NCI-H524 treated with DMSO at 0.1 percent for 48 hours (cell line): Measurements from ENCODE around the gene SFTPB.
"Not testable (repeated sequence)": the region's sequence is repeated elsewhere in the genome, so short reads cannot be mapped to it uniquely, and the experiment has no call there.

Source experiments
- DNase-seq: peaks from one replicate; lab custom pipeline; 2025; lab: John Stamatoyannopoulos, UW

Gene SFTPB

GRCh38 chr2:85668009-85668856, at the start of gene SFTPB:
Gene SFTPB (minus strand): TSS chr2:85668199. CDS start chr2:85668183, 16 bp downstream.
- DNase-seq: no peak

- DNase-seq: no peak
Measured at GRCh38 chr2:85717308-85718008, 49.5 kb upstream of the SFTPB start.

DNA sequence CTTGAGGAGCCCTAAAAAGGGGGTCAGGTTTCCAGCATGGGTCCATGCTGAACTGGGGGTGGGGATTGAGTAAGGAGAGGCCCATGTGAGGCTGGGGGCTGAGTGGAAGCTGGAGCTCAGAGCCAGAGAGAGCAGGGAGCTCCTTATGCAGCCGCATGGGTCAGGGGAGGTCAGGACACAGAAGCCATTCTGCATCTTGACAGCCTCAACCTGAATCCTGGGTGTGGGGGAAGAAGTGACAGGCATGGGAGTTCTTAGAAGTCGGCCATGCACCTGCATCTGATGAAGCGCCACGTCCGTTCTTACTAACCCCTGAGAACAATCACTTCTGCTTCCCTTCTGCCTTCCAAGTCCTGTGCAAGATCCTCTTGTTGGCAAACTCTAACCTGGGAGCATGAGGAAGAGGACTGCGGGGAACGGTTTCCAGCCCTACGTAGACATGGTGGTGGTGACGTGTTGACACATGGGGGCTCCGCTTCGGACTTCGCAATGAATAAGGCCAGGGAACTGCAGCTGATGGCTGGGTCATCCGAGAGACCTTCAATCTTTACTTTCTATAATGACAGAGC, 48.4 kb upstream of the SFTPB start:
- no peak for DNase-seq

GRCh38 chr2:85714841-85715240, 46.8 kb upstream of the SFTPB start:
- no peak for DNase-seq

DNA sequence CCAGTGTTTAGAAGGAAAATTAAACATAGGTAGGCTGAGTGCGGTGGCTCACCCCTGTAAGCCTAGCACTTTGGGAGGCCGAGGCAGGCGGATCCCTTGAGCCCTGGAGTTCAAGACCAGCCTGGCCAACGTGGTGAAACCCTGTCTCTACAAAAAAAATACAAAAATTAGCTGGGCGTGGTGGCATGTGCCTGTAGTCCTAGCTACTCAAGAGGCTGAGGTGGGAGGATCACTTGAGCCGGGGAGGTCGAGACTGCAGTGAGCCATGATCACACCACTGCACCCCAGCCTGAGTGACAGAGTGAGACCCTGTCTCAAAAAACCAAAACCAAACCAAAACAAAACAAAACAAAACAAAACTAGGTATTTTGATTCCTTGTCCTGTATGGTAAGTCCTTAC, 46.4 kb upstream of the SFTPB start:
- DNase-seq: not testable (repeated sequence)

GRCh38 chr2:85713836-85714235, 45.8 kb upstream of the SFTPB start:
- no peak for DNase-seq

GRCh38 chr2:85712849-85713612, 45.0 kb upstream of the SFTPB start:
- DNase-seq: no peak

DNA sequence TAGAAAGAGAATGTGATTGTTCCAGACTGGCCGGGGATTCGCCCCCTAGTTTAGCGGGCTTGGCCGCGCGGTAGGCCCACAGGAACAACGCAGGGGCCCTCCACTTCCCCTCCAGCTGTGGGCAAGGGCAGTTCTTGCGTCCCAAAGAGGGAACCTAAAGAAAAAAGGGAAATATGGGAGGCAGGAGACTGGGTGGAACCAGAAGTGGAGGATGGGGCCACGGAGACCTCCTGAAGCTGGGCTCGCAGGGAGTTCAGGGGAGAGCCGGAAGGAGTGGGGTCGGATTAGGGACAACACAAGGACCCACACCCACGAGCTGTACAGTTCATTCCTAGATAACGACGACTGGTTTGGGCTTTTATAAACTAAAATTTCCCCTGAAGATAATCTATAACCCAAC, 44.3 kb upstream of the SFTPB start:
- no peak for DNase-seq

DNA sequence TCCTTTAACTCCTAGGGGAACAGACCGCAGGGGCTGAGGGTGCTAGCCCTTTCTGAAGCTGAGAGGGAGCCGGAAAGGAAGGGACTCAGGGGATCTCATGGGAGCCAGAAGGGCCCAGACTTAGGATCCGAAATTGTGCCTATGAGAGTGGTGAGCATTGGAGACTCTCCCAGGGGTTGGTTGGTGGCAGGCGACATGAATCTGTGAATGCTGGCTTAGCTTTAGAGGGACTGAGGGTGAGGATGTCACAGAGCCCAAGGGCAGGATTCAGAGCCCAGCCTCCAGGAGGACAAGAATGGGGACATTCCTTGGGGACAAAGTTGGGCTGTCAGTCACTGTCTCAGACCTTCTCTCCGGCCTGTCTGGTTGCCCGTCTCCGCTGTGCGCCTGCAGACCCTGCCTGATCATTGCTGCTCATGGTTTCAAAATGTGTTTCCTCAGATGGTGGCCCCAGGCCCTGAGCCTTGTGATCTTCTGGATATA, 43.6 kb upstream of the SFTPB start:
- DNase-seq: no peak

DNA sequence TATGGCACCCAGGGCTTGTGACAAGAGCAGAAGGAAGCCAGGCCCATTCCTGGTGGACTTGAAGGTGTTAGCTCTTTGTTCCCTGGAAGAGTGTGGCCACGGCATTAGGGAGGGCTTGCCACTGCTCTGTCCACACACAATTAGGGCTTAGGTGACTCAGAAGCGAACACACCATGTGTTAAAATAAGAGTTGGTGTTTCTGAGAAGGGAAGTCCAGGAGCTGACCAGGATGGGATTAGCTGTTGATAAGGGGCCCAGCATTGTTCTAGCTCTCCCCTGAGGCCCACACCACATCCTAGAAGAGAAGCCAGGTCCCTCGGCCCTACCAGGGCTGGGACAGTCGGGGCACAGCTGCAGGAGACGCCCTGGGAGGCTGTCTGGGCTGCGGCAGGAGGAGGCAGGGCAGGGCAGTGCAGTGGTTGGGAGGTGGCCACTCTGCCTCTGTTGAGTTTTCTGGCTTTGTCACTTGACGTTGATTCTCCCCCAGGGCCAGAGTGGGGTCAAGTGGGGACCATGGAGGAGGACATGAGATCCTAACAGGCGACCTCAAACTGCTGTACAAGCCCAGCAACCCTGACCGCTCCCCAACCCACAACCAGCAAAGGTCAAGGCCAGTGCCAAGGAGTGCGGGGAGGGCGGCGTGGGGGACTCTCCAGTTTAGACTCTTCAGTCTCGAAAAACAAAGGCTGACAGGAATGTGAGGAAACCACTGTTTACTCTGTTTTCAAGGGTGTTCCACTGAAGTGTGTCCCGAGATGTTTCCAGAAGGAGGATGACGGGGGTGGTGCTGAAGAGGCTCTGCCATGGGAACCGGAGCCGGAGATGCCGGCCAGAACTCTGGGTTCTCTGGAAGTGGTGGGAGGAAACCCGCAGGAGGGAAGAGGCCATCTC, 42.9 kb upstream of the SFTPB start:
- DNase-seq: no peak

- DNase-seq: no peak
Measured at GRCh38 chr2:85709401-85709811, 41.4 kb upstream of the SFTPB start.

- DNase-seq: no peak
Measured at GRCh38 chr2:85708641-85709040, 40.6 kb upstream of the SFTPB start.

GRCh38 chr2:85707304-85707703, 39.3 kb upstream of the SFTPB start:
- no peak for DNase-seq

DNA sequence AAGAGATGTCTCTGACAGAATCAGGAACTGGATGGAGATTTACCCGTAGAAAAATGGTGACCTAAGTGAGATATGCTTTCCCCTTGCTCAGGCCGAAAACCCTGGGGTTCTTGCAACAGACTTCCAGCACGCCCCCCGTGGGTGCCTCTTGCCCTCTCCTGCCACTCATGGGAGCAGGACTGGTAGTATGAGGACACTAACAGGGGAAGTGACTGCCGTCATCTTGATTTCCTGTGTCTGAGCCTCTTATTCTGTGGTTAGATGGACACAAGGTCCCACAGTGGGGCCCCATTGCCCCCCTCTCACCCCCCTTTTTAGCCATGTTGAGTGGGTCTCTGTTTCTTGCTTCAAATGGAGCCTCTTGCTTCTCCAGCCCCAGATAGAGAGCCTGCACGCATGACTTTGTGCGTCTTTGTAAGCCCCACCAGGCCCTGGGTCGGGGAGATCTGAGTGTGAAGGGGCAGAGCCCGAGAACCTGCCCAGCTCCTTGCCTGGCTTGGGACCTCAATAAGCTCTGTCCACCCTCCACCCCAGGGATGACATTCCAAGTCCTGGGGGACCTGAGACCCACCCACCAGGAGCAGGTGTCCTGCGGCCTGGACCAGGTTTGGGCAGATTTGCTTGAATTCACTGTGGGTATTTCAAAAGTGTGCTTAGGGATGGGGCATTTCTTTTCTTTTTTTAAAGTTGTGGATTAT, 38.7 kb upstream of the SFTPB start:
- no peak for DNase-seq

DNA sequence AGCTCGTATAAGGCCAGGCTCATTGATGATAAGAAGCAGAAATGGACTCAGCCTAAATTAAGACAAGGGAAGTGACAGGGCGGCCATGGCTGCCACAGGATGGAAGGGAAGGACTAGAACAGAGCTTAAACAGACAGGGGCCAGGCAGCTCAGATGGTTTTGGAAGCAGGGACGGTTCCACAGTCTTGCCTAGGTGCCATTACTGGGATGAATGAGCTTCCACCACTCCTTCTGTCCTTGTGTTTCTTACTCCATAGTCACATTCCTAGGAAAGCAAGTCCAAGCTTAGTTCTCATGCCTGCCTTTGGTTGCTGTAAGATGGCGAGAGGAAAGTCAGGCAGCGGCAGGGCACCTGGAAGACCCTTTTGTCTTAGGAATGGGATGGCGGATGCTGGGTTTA, 38.1 kb upstream of the SFTPB start:
- no peak for DNase-seq

- DNase-seq: no peak
Measured at GRCh38 chr2:85705680-85706039, 37.7 kb upstream of the SFTPB start.

GRCh38 chr2:85704800-85705679, 37.0 kb upstream of the SFTPB start:
- DNase-seq: no peak

DNA sequence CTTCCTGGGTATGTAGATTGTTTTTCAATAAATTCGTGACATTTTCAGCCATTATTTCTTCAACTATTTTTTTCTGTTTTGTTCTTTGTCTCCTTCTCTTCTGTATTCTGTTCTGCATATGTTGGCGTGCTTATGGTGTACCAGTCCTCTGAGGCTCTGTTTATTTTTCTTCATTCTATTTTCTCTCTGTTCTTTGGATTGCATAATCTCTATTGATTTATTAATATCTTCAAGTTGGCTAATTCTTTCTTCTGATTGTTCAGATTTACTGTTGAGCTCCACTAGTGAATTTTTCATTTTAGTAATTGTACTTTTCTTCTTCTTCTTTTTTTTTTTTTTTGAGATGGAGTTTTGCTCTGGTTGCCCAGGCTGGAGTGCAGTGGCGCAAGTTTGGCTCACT, 36.0 kb upstream of the SFTPB start:
- no peak for DNase-seq

DNA sequence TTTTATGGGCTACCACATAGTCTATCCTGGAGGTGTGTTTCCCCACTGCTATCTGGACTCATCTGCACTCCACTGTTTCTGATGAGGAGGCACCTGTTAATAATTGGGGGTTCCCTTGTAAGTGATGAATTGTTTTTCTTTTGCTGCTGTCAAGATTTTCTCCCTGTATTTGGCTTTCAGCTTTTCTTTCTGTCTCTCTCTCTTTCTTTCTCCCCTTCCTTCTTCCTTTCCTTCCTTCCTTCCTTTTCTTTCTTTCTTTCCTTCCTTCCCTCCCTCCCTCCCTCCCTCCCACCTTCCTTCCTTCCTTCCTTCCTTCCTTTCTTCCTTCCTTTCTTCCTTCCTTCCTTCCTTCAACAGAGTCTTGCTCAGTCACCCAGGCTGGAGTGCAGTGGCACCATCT, 35.3 kb upstream of the SFTPB start:
- DNase-seq: no peak

DNA sequence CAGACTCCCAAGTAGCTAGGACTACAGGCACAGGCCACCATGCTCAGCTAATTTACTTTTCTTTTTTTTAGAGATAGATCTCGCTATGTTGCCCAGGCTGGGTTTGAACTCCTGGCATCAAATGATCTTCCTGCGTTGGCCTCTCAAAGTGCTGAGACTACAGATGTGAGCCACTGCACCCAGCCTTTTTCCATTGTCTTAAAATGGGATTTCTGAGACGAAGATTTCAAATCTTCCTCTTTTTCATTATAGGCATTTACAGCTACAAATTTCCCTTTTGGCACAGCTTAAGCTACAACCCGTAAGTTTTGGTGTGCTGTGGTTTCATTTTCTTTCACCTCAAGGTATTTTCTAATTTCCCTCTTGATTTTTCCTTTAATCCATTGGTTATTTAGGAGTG, 34.8 kb upstream of the SFTPB start:
- DNase-seq: no peak
